Duodenal mucosa (tissue), 2 donors: ENCODE data around the gene TMEM17.

Source experiments
- H3K27ac ChIP-seq: one replicate; pipeline ENCODE4 v1.7.0; 2013; ENCODE audit warnings: low read depth, low read length
- H3K27me3 ChIP-seq, 2 donors: one replicate each; pipeline ENCODE4 v1.7.0; 2013; ENCODE audit warnings: low read length in 2 of 2, control low read depth in 1 of 2; ENCODE audit not compliant: insufficient read depth in 2 of 2, control insufficient read depth in 1 of 2
- H3K36me3 ChIP-seq, 2 donors: one replicate each; pipeline ENCODE4 v1.7.0; 2013; ENCODE audit warnings: low read length in 2 of 2, control low read depth in 1 of 2; ENCODE audit not compliant: insufficient read depth in 2 of 2, control insufficient read depth in 1 of 2
- H3K4me1 ChIP-seq, 2 donors: one replicate each; pipeline ENCODE4 v1.7.0; 2013; ENCODE audit warnings: low read length in 2 of 2, control low read depth in 1 of 2; ENCODE audit not compliant: insufficient read depth in 2 of 2, control insufficient read depth in 1 of 2
- H3K4me3 ChIP-seq, 2 donors: one replicate each; pipeline ENCODE4 v1.7.0; 2013; ENCODE audit warnings: low read length in 2 of 2, low read depth in 1 of 2
- H3K9ac ChIP-seq, 2 donors: one replicate each; pipeline ENCODE4 v1.7.0; 2013; ENCODE audit warnings: low read length in 2 of 2, low read depth in 1 of 2
- H3K9me3 ChIP-seq, 2 donors: one replicate each; pipeline ENCODE4 v1.7.0; 2013; ENCODE audit warnings: low read length in 2 of 2, control low read depth in 1 of 2; ENCODE audit not compliant: control insufficient read depth in 1 of 2

The TMEM17 gene

GRCh38 chr2:62474176-62474575 is 31.8 kb downstream of the TMEM17 start:
- Histone ChIP-seq H3K4me3 (no peak overlapping the region), H3K27ac (no peak overlapping the region), H3K27me3 (no peaks in the 10 kb centered on the region)

GRCh38 chr2:62473246-62473827 is 32.7 kb downstream of the TMEM17 start:
- H3K4me3 ChIP-seq: no peak overlapping the region
- H3K9me3 ChIP-seq: no peaks in the 10 kb centered on the region
- H3K36me3 ChIP-seq: no peaks in the 10 kb centered on the region
- H3K4me1 ChIP-seq: peaks cover 6% of the 10 kb centered on the region in 2 donors
- no peak overlapping the region for H3K9ac ChIP-seq
- no peaks in the 10 kb centered on the region for H3K27me3 ChIP-seq
- no peak overlapping the region for H3K27ac ChIP-seq

More at GRCh38 chr2:62474176-62474575, 31.8 kb downstream of the TMEM17 start:
- Histone ChIP-seq H3K4me1 (peaks cover 6 to 7% of the 10 kb centered on the region in 2 donors), H3K9ac (no peak overlapping the region), H3K36me3 (no peaks in the 10 kb centered on the region), H3K9me3 (no peaks in the 10 kb centered on the region)

GRCh38 chr2:62472312-62472711 is 33.7 kb downstream of the TMEM17 start:
- Histone ChIP-seq H3K4me1 (peaks cover 0 to 6% of the 10 kb centered on the region in 2 donors), H3K4me3 (no peak overlapping the region), H3K27me3 (no peaks in the 10 kb centered on the region), H3K9ac (no peak overlapping the region), H3K36me3 (no peaks in the 10 kb centered on the region), H3K27ac (no peak overlapping the region), H3K9me3 (no peaks in the 10 kb centered on the region)

GRCh38 chr2:62471816-62472215 is 34.2 kb downstream of the TMEM17 start:
- H3K4me3 ChIP-seq: no peak overlapping the region
- peaks cover 0 to 6% of the 10 kb centered on the region in 2 donors for H3K4me1 ChIP-seq
- no peaks in the 10 kb centered on the region for H3K9me3 ChIP-seq
- no peaks in the 10 kb centered on the region for H3K27me3 ChIP-seq
- H3K36me3 ChIP-seq: no peaks in the 10 kb centered on the region
- H3K9ac ChIP-seq: no peak overlapping the region
- H3K27ac ChIP-seq: no peak overlapping the region

- no peaks in the 10 kb centered on the region for H3K36me3 ChIP-seq
- H3K27me3 ChIP-seq: no peaks in the 10 kb centered on the region
- no peaks in the 10 kb centered on the region for H3K9me3 ChIP-seq
- no peak overlapping the region for H3K4me3 ChIP-seq
- H3K27ac ChIP-seq: no peak overlapping the region
- H3K9ac ChIP-seq: no peak overlapping the region
- H3K4me1 ChIP-seq: peaks cover 0 to 6% of the 10 kb centered on the region in 2 donors
Observed at GRCh38 chr2:62471404-62471803, 34.6 kb downstream of the TMEM17 start.

- Histone ChIP-seq H3K9me3 (no peaks in the 10 kb centered on the region), H3K4me1 (no peaks in the 10 kb centered on the region), H3K27ac (no peak overlapping the region), H3K9ac (no peak overlapping the region), H3K36me3 (no peaks in the 10 kb centered on the region), H3K27me3 (no peaks in the 10 kb centered on the region), H3K4me3 (no peak overlapping the region)
Observed at GRCh38 chr2:62469548-62469947, 36.4 kb downstream of the TMEM17 start.

GRCh38 chr2:62469114-62469513 is 36.9 kb downstream of the TMEM17 start:
- no peak overlapping the region for H3K27ac ChIP-seq
- no peak overlapping the region for H3K9ac ChIP-seq
- no peaks in the 10 kb centered on the region for H3K4me1 ChIP-seq
- H3K4me3 ChIP-seq: no peak overlapping the region
- H3K9me3 ChIP-seq: no peaks in the 10 kb centered on the region
- no peaks in the 10 kb centered on the region for H3K36me3 ChIP-seq
- no peaks in the 10 kb centered on the region for H3K27me3 ChIP-seq

GRCh38 chr2:62467475-62468321 is 38.3 kb downstream of the TMEM17 start:
- Histone ChIP-seq H3K4me1 (no peaks in the 10 kb centered on the region), H3K4me3 (no peak overlapping the region), H3K36me3 (no peaks in the 10 kb centered on the region), H3K27ac (no peak overlapping the region), H3K9ac (no peak overlapping the region), H3K27me3 (no peaks in the 10 kb centered on the region), H3K9me3 (no peaks in the 10 kb centered on the region)

- Histone ChIP-seq H3K4me3 (no peak overlapping the region), H3K9me3 (no peaks in the 10 kb centered on the region), H3K9ac (no peak overlapping the region), H3K27me3 (no peaks in the 10 kb centered on the region), H3K4me1 (no peaks in the 10 kb centered on the region), H3K27ac (no peak overlapping the region), H3K36me3 (no peaks in the 10 kb centered on the region)
Observed at GRCh38 chr2:62467100-62467474, 38.9 kb downstream of the TMEM17 start.

GRCh38 chr2:62466503-62466854 is 39.5 kb downstream of the TMEM17 start:
- no peak overlapping the region for H3K4me3 ChIP-seq
- H3K9ac ChIP-seq: no peak overlapping the region
- H3K27ac ChIP-seq: no peak overlapping the region
- no peaks in the 10 kb centered on the region for H3K36me3 ChIP-seq
- H3K27me3 ChIP-seq: no peaks in the 10 kb centered on the region
- H3K4me1 ChIP-seq: no peaks in the 10 kb centered on the region
- H3K9me3 ChIP-seq: no peaks in the 10 kb centered on the region
